Suprapubic skin (tissue), 4 donors: Measurements from ENCODE around the gene RPUSD1. TPM values are rescaled to one million over a fixed set of nuclear protein-coding genes. Genes with fewer than 3 reads are reported as not detected.

Source experiments
- DNase-seq, 2 donors: peaks; one replicate each; pipeline ENCODE4 v3.0.0-alpha.2; 2019; ENCODE audit warnings: low spot score in 2 of 2
- H3K27ac ChIP-seq: fragments of 200-600 bp; sonication (generic); one replicate; pipeline ENCODE4 v1.5.1; 2019
- H3K27me3 ChIP-seq: fragments of 200-600 bp; sonication (generic); one replicate; pipeline ENCODE4 v1.5.1; 2019
- H3K36me3 ChIP-seq: fragments of 200-600 bp; sonication (generic); one replicate; pipeline ENCODE4 v1.5.1; 2019
- H3K4me1 ChIP-seq: fragments of 200-600 bp; sonication (generic); one replicate; pipeline ENCODE4 v1.5.1; 2019
- H3K4me3 ChIP-seq: fragments of 200-600 bp; sonication (generic); one replicate; pipeline ENCODE4 v1.5.1; 2019; ENCODE audit warnings: mild to moderate bottlenecking
- H3K9me3 ChIP-seq: fragments of 200-600 bp; sonication (generic); one replicate; pipeline ENCODE4 v1.5.1; 2019
- CTCF ChIP-seq, 2 donors: fragments of 200-600 bp in 1 of 2; fragments of 450-650 bp in 1 of 2; sonication (generic) in 1 of 2; IDR thresholded peaks; one replicate each; pipeline ENCODE4 v1.5.1; 2016 to 2019; ENCODE audit warnings: antibody characterized with exemption in 2 of 2, mild to moderate bottlenecking in 1 of 2, moderate library complexity in 1 of 2
- EP300 ChIP-seq: sonication (generic); formaldehyde crosslinking; IDR thresholded peaks from one replicate; pipeline ENCODE4 v1.6.1; 2017; ENCODE audit warnings: antibody characterized with exemption
- POLR2A ChIP-seq, 2 donors: fragments of 450-650 bp; IDR thresholded peaks; one replicate each; pipeline ENCODE4 v1.6.1; 2017; ENCODE audit warnings: antibody characterized with exemption in 2 of 2, mild to moderate bottlenecking in 2 of 2, moderate library complexity in 2 of 2
- POLR2AphosphoS5 ChIP-seq, 3 donors: sonication (generic); formaldehyde crosslinking; IDR thresholded peaks; one replicate each; pipeline ENCODE4 v1.6.1; 2017; ENCODE audit warnings: antibody characterized with exemption in 3 of 3
- WGBS: methylation state at CpG from one replicate; pipeline ENCODE4 v1.1.5; 2018; 5-methylcytosine and 5-hydroxymethylcytosine counted together
- total RNA-seq, 4 donors: library from RNA; depleted of rRNA; stranded (reverse); fragments of >200 nt; gene quantifications; one replicate each; pipeline ENCODE4 v1.1.0, GENCODE V29; 2016

Gene RPUSD1
- total RNA-seq, 4 donors from 2014 or later: 13.6 to 27.1 (median 21.8) TPM

- peaks cover 23% of the 10 kb centered on the region for H3K4me1 ChIP-seq
- H3K27me3 ChIP-seq: peaks cover 65% of the 10 kb centered on the region
- DNase-seq: no peak
- TF ChIP-seq CTCF (IDR thresholded peaks at IDR 0.05) (no peak), EP300 (no peak), POLR2A (IDR thresholded peaks at IDR 0.05) (no peak), POLR2AphosphoS5 (IDR thresholded peaks at IDR 0.05) (no peak)
- 87% methylated on average over 16 of the region's 16 CpGs for WGBS
- no peak overlapping the region for H3K27ac ChIP-seq
- H3K4me3 ChIP-seq: no peak overlapping the region
- no peaks in the 10 kb centered on the region for H3K9me3 ChIP-seq
- no peaks in the 10 kb centered on the region for H3K36me3 ChIP-seq
Measured at GRCh38 chr16:780296-780695, 7.9 kb downstream of the RPUSD1 start.

- DNase-seq: no peak
- Histone ChIP-seq H3K27ac (no peak overlapping the region), H3K9me3 (no peaks in the 10 kb centered on the region), H3K4me1 (peaks cover 22% of the 10 kb centered on the region), H3K27me3 (peaks cover 72% of the 10 kb centered on the region), H3K4me3 (no peak overlapping the region), H3K36me3 (no peaks in the 10 kb centered on the region)
- TF ChIP-seq EP300: no peak
- TF ChIP-seq POLR2A (IDR thresholded peaks at IDR 0.05): no peak
- TF ChIP-seq POLR2AphosphoS5 (IDR thresholded peaks at IDR 0.05): no peak
- no peak for TF ChIP-seq CTCF (IDR thresholded peaks at IDR 0.05)
- WGBS: 95% methylated on average over 4 of the region's 13 CpGs
Measured at GRCh38 chr16:779561-779960, 8.6 kb downstream of the RPUSD1 start.

- H3K4me3 ChIP-seq: no peak overlapping the region
- TF ChIP-seq EP300: no peak
- TF ChIP-seq POLR2A (IDR thresholded peaks at IDR 0.05): no peak
- TF ChIP-seq POLR2AphosphoS5 (IDR thresholded peaks at IDR 0.05): no peak
- TF ChIP-seq CTCF (IDR thresholded peaks at IDR 0.05): no peak
- no peaks in the 10 kb centered on the region for H3K9me3 ChIP-seq
- H3K4me1 ChIP-seq: peaks cover 21% of the 10 kb centered on the region
- no peak for DNase-seq
- H3K27ac ChIP-seq: no peak overlapping the region
- peaks cover 77% of the 10 kb centered on the region for H3K27me3 ChIP-seq
- H3K36me3 ChIP-seq: no peaks in the 10 kb centered on the region
- 82% methylated on average over 5 of the region's 6 CpGs for WGBS
Measured at GRCh38 chr16:778909-779527, 9.2 kb downstream of the RPUSD1 start.

GRCh38 chr16:778447-778846, 9.7 kb downstream of the RPUSD1 start:
- no peaks in the 10 kb centered on the region for H3K9me3 ChIP-seq

GRCh38 chr16:777826-778225, 10.4 kb downstream of the RPUSD1 start:
- no peak for DNase-seq
- TF ChIP-seq CTCF (IDR thresholded peaks at IDR 0.05): no peak
- TF ChIP-seq EP300: no peak
- TF ChIP-seq POLR2AphosphoS5 (IDR thresholded peaks at IDR 0.05): no peak
- no peak for TF ChIP-seq POLR2A (IDR thresholded peaks at IDR 0.05)
- H3K4me3 ChIP-seq: no peak overlapping the region
- H3K36me3 ChIP-seq: no peaks in the 10 kb centered on the region
- H3K4me1 ChIP-seq: peaks cover 9% of the 10 kb centered on the region
- no peaks in the 10 kb centered on the region for H3K9me3 ChIP-seq
- H3K27ac ChIP-seq: no peak overlapping the region
- peaks cover 76% of the 10 kb centered on the region for H3K27me3 ChIP-seq
- 36% methylated on average over 16 of the region's 16 CpGs for WGBS

More at GRCh38 chr16:778447-778846, 9.7 kb downstream of the RPUSD1 start:
- TF ChIP-seq EP300: no peak
- no peak for TF ChIP-seq CTCF (IDR thresholded peaks at IDR 0.05)
- no peak for TF ChIP-seq POLR2A (IDR thresholded peaks at IDR 0.05)
- Histone ChIP-seq H3K4me3 (no peak overlapping the region), H3K4me1 (peaks cover 15% of the 10 kb centered on the region), H3K27me3 (peaks cover 77% of the 10 kb centered on the region), H3K27ac (no peak overlapping the region), H3K36me3 (no peaks in the 10 kb centered on the region)
- DNase-seq: no peak
- WGBS: 76% methylated on average over 11 of the region's 11 CpGs
